Pancreas (tissue), 10 donors: ENCODE measurements around the gene CST2. TPM values are rescaled to one million over a fixed set of nuclear protein-coding genes. Genes with fewer than 3 reads are reported as not detected.
A peak's percentile ranks its signal among the peaks of the same experiment; 100 is the strongest.
"Not testable (repeated sequence)": the region's sequence is repeated elsewhere in the genome, so short reads cannot be mapped to it uniquely, and the experiment has no call there.

Source experiments
- ATAC-seq, 4 donors: fragments of 200-7000 bp; cut with Tn5 transposase; one replicate each; pipeline versions ENCODE4 v1.8.0 to v1.9.1; 2020; ENCODE audit warnings: mild to moderate bottlenecking in 4 of 4, moderate library complexity in 4 of 4
- DNase-seq, 6 donors: peaks; one replicate each; pipeline ENCODE4 v3.0.0-alpha.2; 2020
- FAIRE-seq: peaks from 2 replicates; lab custom pipeline; 2012; peaks lifted over from hg19 to GRCh38; lab: Jason Lieb, UNC
- H3K27ac ChIP-seq, 4 donors: fragments of 200-600 bp; sonication (generic); 1 replicate in 3 of 4; 2 replicates in 1 of 4; pipeline versions ENCODE4 v1.5.0 to v1.8.0; 2020
- H3K27me3 ChIP-seq, 4 donors: fragments of 200-600 bp; one replicate each; pipeline ENCODE4 v1.8.0; 2021
- H3K36me3 ChIP-seq, 3 donors: fragments of 200-600 bp; sonication (generic) in 1 of 3; one replicate each; pipeline versions ENCODE4 v1.5.0 to v1.8.0; 2020 to 2021
- H3K4me1 ChIP-seq, 3 donors: fragments of 200-600 bp; one replicate each; pipeline ENCODE4 v1.8.0; 2021
- H3K4me3 ChIP-seq, 4 donors: fragments of 200-600 bp; sonication (generic) in 2 of 4; one replicate each; pipeline versions ENCODE4 v1.5.0 to v1.8.0; 2020 to 2021
- H3K9me3 ChIP-seq, 4 donors: fragments of 200-600 bp; one replicate each; pipeline ENCODE4 v1.8.0; 2021
- CTCF ChIP-seq, 4 donors: fragments of 200-600 bp; sonication (generic) in 3 of 4; IDR thresholded peaks; one replicate each; pipeline versions ENCODE4 v1.5.0 to v1.8.0; 2021; ENCODE audit warnings: antibody characterized with exemption in 4 of 4
- WGBS, 2 donors: extraction: QIAGEN DNeasy Blood & Tissue Kit; methylation state at CpG; one replicate each; pipeline ENCODE4 v1.1.7; 2013; 5-methylcytosine and 5-hydroxymethylcytosine counted together
- intact Hi-C, 3 donors: fragments of 100-400 bp; cut with DNase I; formaldehyde crosslinking; loops; one replicate each; pipeline versions ENCODE4 v1.11.1 to v1.14.2; 2022
- polyA plus RNA-seq, 2 donors: library from polyadenylated mRNA; stranded (reverse); fragments of 200-250 nt; gene quantifications; one replicate each; pipeline ENCODE4 v1.2.3, GENCODE V29; 2013
- total RNA-seq, 6 donors: library from RNA; stranded (reverse); fragmentation: NEBNext Ultra II Directional in 4 of 6; extraction: Animal tissue kit (Norgen Biotek cat#: 25700) in 4 of 6; gene quantifications; one replicate each; pipeline versions ENCODE4 v1.2.1 to v1.2.4, GENCODE V29; 2021 to 2023
- donor health status: healthy with polysubstance abuse.
- donor health status: DM: no; HTN: no; CAD: no; lungs with moderate emphysema.
- donor health status: DM: no; HTN: no; CAD: no.
- donor health status: control.
- donor health status: control.
- donor health status: Bipolar disorder and iron deficiency.
- donor health status: DM: yes; HTN: yes; CAD: no.
- donor health status: DM: no; HTN: no; CAD: no.
- donor health status: DM: no; HTN: no; CAD: no.
- donor health status: DM: yes; HTN: yes; CAD: no.

Gene CST2
- total and polyA plus RNA-seq, 8 donors = 0.28 to 7.5 (median 2.5) TPM; not detected in 4

- DNase-seq = no peak
- no peaks in the 10 kb centered on the region for H3K36me3 ChIP-seq
- no peaks in the 10 kb centered on the region for H3K9me3 ChIP-seq
- no peak for TF ChIP-seq CTCF (IDR thresholded peaks at IDR 0.05)
- H3K4me1 ChIP-seq = no peaks in the 10 kb centered on the region
- H3K27me3 ChIP-seq = peaks cover 0 to 4% (median 0%) of the 10 kb centered on the region in 4 donors
- 86 to 93% methylated on average over 1 of the region's 1 CpG for WGBS, 2 donors
- H3K27ac ChIP-seq = no peak overlapping the region
- H3K4me3 ChIP-seq = no peak overlapping the region
- ATAC-seq = no peak
- FAIRE-seq = no peak
- intact Hi-C loops = no loop called here
These were observed 43.1 kb downstream of the CST2 start for GRCh38 chr20:23783447-23783846.

DNA sequence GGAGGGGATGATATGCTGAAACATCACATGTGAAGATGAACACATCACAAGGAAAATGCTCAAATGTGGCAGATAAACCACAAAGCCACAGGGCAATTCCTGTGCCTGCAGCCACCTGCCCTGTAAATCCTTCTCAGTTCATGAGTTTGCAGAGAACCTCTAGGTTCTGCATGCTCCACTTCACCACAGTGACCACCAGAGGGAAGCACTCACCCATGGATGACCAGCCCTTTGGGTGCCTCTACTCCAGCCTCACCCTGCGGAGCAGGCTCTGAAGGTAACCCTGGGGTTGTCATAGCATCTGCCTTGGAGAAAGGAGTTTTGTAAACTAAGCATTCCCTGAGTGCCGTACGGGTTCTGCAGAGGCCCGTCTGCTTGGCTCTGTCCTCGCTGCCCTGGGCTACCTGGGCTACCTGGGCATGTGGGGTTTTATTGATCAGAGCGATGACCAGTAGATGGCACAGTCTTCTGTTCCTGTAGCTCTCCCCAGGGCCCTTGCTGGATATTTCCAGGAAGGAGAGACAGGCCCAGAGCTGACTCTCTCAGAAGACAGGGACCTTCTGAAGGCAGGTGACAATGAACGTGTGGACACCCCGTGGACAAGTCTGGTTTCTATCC, 44.1 kb downstream of the CST2 start:
- Histone ChIP-seq H3K36me3 (no peaks in the 10 kb centered on the region), H3K9me3 (no peaks in the 10 kb centered on the region), H3K4me1 (no peaks in the 10 kb centered on the region), H3K4me3 (no peak overlapping the region), H3K27me3 (peaks cover 0 to 4% (median 0%) of the 10 kb centered on the region in 4 donors), H3K27ac (no peak overlapping the region)
- DNase-seq (peak in 1 of 6 donors; percentile 16), ATAC-seq (peak; percentile 31 to 78 (median 74)), FAIRE-seq (no peak)
- TF ChIP-seq CTCF (IDR thresholded peaks at IDR 0.05) = peak in 2 of 4 donors; percentile 37 to 41
- intact Hi-C loops = no loop called here
- 60 to 67% methylated on average over 8 of the region's 8 CpGs for WGBS, 2 donors

GRCh38 chr20:23778676-23779075, 47.9 kb downstream of the CST2 start:
- FAIRE-seq, intact Hi-C loops: not testable (repeated sequence)

GRCh38 chr20:23777380-23777779, 49.1 kb downstream of the CST2 start:
- H3K27ac ChIP-seq, DNase-seq, H3K4me3 ChIP-seq, intact Hi-C loops, H3K27me3 ChIP-seq, H3K36me3 ChIP-seq, ATAC-seq, FAIRE-seq, H3K4me1 ChIP-seq, H3K9me3 ChIP-seq: not testable (repeated sequence)
- 57 to 72% methylated on average over 5 to 8 of the region's 8 CpGs for WGBS, 2 donors

More at GRCh38 chr20:23778676-23779075, 47.9 kb downstream of the CST2 start:
- not testable (repeated sequence) for DNase-seq, H3K4me3 ChIP-seq, ATAC-seq, H3K27me3 ChIP-seq, H3K27ac ChIP-seq, H3K4me1 ChIP-seq, H3K9me3 ChIP-seq, H3K36me3 ChIP-seq

- ATAC-seq (no peak), FAIRE-seq (no peak), DNase-seq (no peak)
- intact Hi-C loops = no loop called here
- TF ChIP-seq CTCF (IDR thresholded peaks at IDR 0.05) = no peak
- Histone ChIP-seq H3K9me3 (no peaks in the 10 kb centered on the region), H3K36me3 (no peaks in the 10 kb centered on the region), H3K4me1 (no peaks in the 10 kb centered on the region), H3K4me3 (no peak overlapping the region), H3K27ac (no peak overlapping the region), H3K27me3 (no peaks in the 10 kb centered on the region)
- 14 to 17% methylated on average over 11 to 14 of the region's 14 CpGs for WGBS, 2 donors
These were observed 50.3 kb downstream of the CST2 start for GRCh38 chr20:23776067-23776771.

- Histone ChIP-seq H3K9me3 (no peaks in the 10 kb centered on the region), H3K27me3 (no peaks in the 10 kb centered on the region), H3K36me3 (no peaks in the 10 kb centered on the region), H3K4me1 (no peaks in the 10 kb centered on the region), H3K27ac (no peak overlapping the region), H3K4me3 (no peak overlapping the region)
- ATAC-seq = no peak
- intact Hi-C loops = no loop called here
- DNase-seq = no peak
- no peak for TF ChIP-seq CTCF (IDR thresholded peaks at IDR 0.05)
- WGBS, 2 donors = 60 to 69% methylated on average over 7 of the region's 7 CpGs
- no peak for FAIRE-seq
These were observed 52.4 kb downstream of the CST2 start for GRCh38 chr20:23774081-23774480.
